Kidney epithelial cell (primary cell): Measurements from ENCODE around the gene C1QL2. TPM values are rescaled to one million over a fixed set of nuclear protein-coding genes. Genes with fewer than 3 reads are reported as not detected.

Experiments
- DNase-seq: peaks from one replicate; pipeline ENCODE4 v3.0.0-alpha.2; 2010; ENCODE audit warnings: low read depth
- H3K27me3 ChIP-seq: 2 replicates; pipeline ENCODE4 v1.6.0; 2011; ENCODE audit warnings: low read length; ENCODE audit not compliant: control insufficient read depth, insufficient read depth
- H3K36me3 ChIP-seq: 2 replicates; pipeline ENCODE4 v1.5.1; 2011; ENCODE audit warnings: low read length; ENCODE audit not compliant: control insufficient read depth, insufficient read depth
- H3K4me3 ChIP-seq: 2 replicates; pipeline ENCODE4 v1.5.1; 2011; ENCODE audit warnings: low read depth, mild to moderate bottlenecking, control low read depth, low read length
- CTCF ChIP-seq: IDR thresholded peaks from 2 replicates; pipeline ENCODE4 v1.5.1; 2011; ENCODE audit warnings: mild to moderate bottlenecking, moderate library complexity, low read length, control low read depth, inconsistent platforms; ENCODE audit not compliant: insufficient read depth, poor library complexity, severe bottlenecking
- total RNA-seq: library from RNA; depleted of rRNA; stranded (reverse); fragments of >200 nt; gene quantifications from 2 replicates; pipeline ENCODE4 v1.2.3, GENCODE V29; 2015

Gene C1QL2
- total RNA-seq, 1 donor from 2014 or later = not detected

- Histone ChIP-seq H3K4me3 (no peak overlapping the region), H3K36me3 (no peaks in the 10 kb centered on the region), H3K27me3 (peaks cover 24% of the 10 kb centered on the region)
- DNase-seq = no peak
- no peak for TF ChIP-seq CTCF
Observed at GRCh38 chr2:119119999-119120756, 38.4 kb downstream of the C1QL2 start.

GRCh38 chr2:119119076-119119785 lies 39.3 kb downstream of the C1QL2 start:
- Histone ChIP-seq H3K4me3 (no peak overlapping the region), H3K27me3 (peaks cover 19% of the 10 kb centered on the region), H3K36me3 (no peaks in the 10 kb centered on the region)
- no peak for TF ChIP-seq CTCF
- DNase-seq = no peak

GRCh38 chr2:119117891-119118882 lies 40.4 kb downstream of the C1QL2 start:
- Histone ChIP-seq H3K4me3 (no peak overlapping the region), H3K27me3 (peaks cover 13% of the 10 kb centered on the region), H3K36me3 (no peaks in the 10 kb centered on the region)
- no peak for DNase-seq
- no peak for TF ChIP-seq CTCF

- Histone ChIP-seq H3K4me3 (no peak overlapping the region), H3K36me3 (no peaks in the 10 kb centered on the region), H3K27me3 (peaks cover 13% of the 10 kb centered on the region)
- no peak for TF ChIP-seq CTCF
- no peak for DNase-seq
Observed at GRCh38 chr2:119117408-119117807, 41.1 kb downstream of the C1QL2 start.

- Histone ChIP-seq H3K4me3 (no peak overlapping the region), H3K27me3 (peaks cover 12% of the 10 kb centered on the region), H3K36me3 (no peaks in the 10 kb centered on the region)
- no peak for TF ChIP-seq CTCF
- DNase-seq = no peak
Observed at GRCh38 chr2:119116411-119117295, 41.9 kb downstream of the C1QL2 start.
